AG04450 (cell line): Measurements from ENCODE around the gene SLC6A11. TPM values are rescaled to one million over a fixed set of nuclear protein-coding genes. Genes with fewer than 3 reads are reported as not detected.

Experiments
- CTCF ChIA-PET: fragments of 300-600, 350-600 bp; formaldehyde crosslinking; extraction: SDS; loops from one replicate; lab custom pipeline; 2022; ENCODE audit warnings: antibody characterized with exemption, inconsistent platforms; lab: Charles Lee
- POLR2A ChIA-PET: fragments of 350-600 bp; formaldehyde crosslinking; extraction: SDS; loops from one replicate; lab custom pipeline; 2021; ENCODE audit warnings: antibody characterized with exemption, inconsistent platforms; lab: Yijun Ruan, JAX
- DNase-seq: peaks from one replicate; pipeline ENCODE4 v3.0.0-alpha.2; 2011; ENCODE audit warnings: low read depth, low spot score
- H3K27ac ChIP-seq: one replicate; pipeline ENCODE4 v1.5.1; 2012; ENCODE audit warnings: low read depth, low read length, control low read depth
- H3K27me3 ChIP-seq: one replicate; pipeline ENCODE4 v1.6.0; 2012; ENCODE audit warnings: low read length; ENCODE audit not compliant: control insufficient read depth, insufficient read depth
- H3K4me3 ChIP-seq: 2 replicates; pipeline ENCODE4 v1.5.1; 2011; ENCODE audit warnings: mild to moderate bottlenecking, low read depth, low read length, control low read depth
- H3K9me3 ChIP-seq: 2 replicates; pipeline ENCODE4 v1.5.1; 2012; ENCODE audit warnings: low read length; ENCODE audit not compliant: control insufficient read depth, insufficient read depth
- CTCF ChIP-seq: IDR thresholded peaks from 2 replicates; pipeline ENCODE4 v1.5.1; 2011; ENCODE audit warnings: low read depth, low read length, control low read depth, inconsistent platforms
- polyA plus RNA-seq: library from polyadenylated mRNA; depleted of rRNA; stranded (reverse); fragments of >200 nt; gene quantifications from 2 replicates; pipeline ENCODE4 v1.2.3, GENCODE V29; 2011

Gene SLC6A11
- polyA plus RNA-seq, 1 experiment: not detected

GRCh38 chr3:10976770-10977169, 160.7 kb downstream of the SLC6A11 start:
- H3K9me3 ChIP-seq: no peaks in the 10 kb centered on the region
- H3K27me3 ChIP-seq: peaks cover 19% of the 10 kb centered on the region
- no peak overlapping the region for H3K4me3 ChIP-seq
- POLR2A ChIA-PET: no interaction called here
- DNase-seq: no peak
- no peak overlapping the region for H3K27ac ChIP-seq
- no peak for TF ChIP-seq CTCF
- CTCF ChIA-PET: no interaction called here

GRCh38 chr3:10977892-10978510, 162.0 kb downstream of the SLC6A11 start:
- Histone ChIP-seq H3K27me3 (peaks cover 14% of the 10 kb centered on the region), H3K9me3 (no peaks in the 10 kb centered on the region), H3K4me3 (no peak overlapping the region), H3K27ac (no peak overlapping the region)
- DNase-seq: no peak
- TF ChIP-seq CTCF: no peak
- ChIA-PET CTCF (no interaction called here), POLR2A (no interaction called here)

GRCh38 chr3:10978956-10979355, 162.9 kb downstream of the SLC6A11 start:
- Histone ChIP-seq H3K4me3 (no peak overlapping the region), H3K9me3 (no peaks in the 10 kb centered on the region), H3K27me3 (peaks cover 11% of the 10 kb centered on the region), H3K27ac (no peak overlapping the region)
- no peak for TF ChIP-seq CTCF
- CTCF ChIA-PET: no interaction called here
- no peak for DNase-seq
- POLR2A ChIA-PET: no interaction called here

GRCh38 chr3:10980312-10980711, 164.3 kb downstream of the SLC6A11 start:
- TF ChIP-seq CTCF: no peak
- no peak for DNase-seq
- ChIA-PET CTCF (no interaction called here), POLR2A (no interaction called here)
- no peak overlapping the region for H3K4me3 ChIP-seq
- peaks cover 9% of the 10 kb centered on the region for H3K27me3 ChIP-seq
- H3K9me3 ChIP-seq: no peaks in the 10 kb centered on the region
- no peak overlapping the region for H3K27ac ChIP-seq

GRCh38 chr3:10981031-10981430, 165.0 kb downstream of the SLC6A11 start:
- Histone ChIP-seq H3K27ac (no peak overlapping the region), H3K4me3 (no peak overlapping the region), H3K9me3 (no peaks in the 10 kb centered on the region), H3K27me3 (peaks cover 9% of the 10 kb centered on the region)
- ChIA-PET CTCF (interaction anchor here (2.7 kb wide), 1 partner anchor 35 kb away, joined by 10 read pairs; no protein-coding TSS in a partner anchor), POLR2A (no interaction called here)
- TF ChIP-seq CTCF: no peak
- DNase-seq: no peak
